IPS DF 6.9 (cell line): ENCODE data around the gene HNRNPA1.
"Not testable (repeated sequence)": the region's sequence is repeated elsewhere in the genome, so short reads cannot be mapped to it uniquely, and the experiment has no call there.

Experiments
- DNase-seq: peaks from one replicate; pipeline ENCODE4 v3.0.0-alpha.2; 2013; ENCODE audit warnings: low read depth, low spot score
- H3K27ac ChIP-seq: one replicate; pipeline ENCODE4 v1.5.1; 2013; ENCODE audit warnings: low read length, control low read depth
- H3K27me3 ChIP-seq: 2 replicates; pipeline ENCODE4 v1.6.1; 2013; ENCODE audit warnings: mild to moderate bottlenecking, low read length; ENCODE audit not compliant: control insufficient read depth, insufficient read depth
- H3K36me3 ChIP-seq: 2 replicates; pipeline ENCODE4 v1.6.1; 2013; ENCODE audit warnings: low read length; ENCODE audit not compliant: control insufficient read depth, insufficient read depth
- H3K4me1 ChIP-seq: 2 replicates; pipeline ENCODE4 v1.6.1; 2013; ENCODE audit warnings: low read length; ENCODE audit not compliant: control insufficient read depth, insufficient read depth
- H3K4me3 ChIP-seq: 2 replicates; pipeline ENCODE4 v1.5.1; 2013; ENCODE audit warnings: mild to moderate bottlenecking, low read length
- H3K9me3 ChIP-seq: 2 replicates; pipeline ENCODE4 v1.6.1; 2013; ENCODE audit warnings: low read length, inconsistent platforms; ENCODE audit not compliant: control insufficient read depth, insufficient read depth
- WGBS: extraction: QIAGEN DNeasy Blood & Tissue Kit; methylation state at CpG from one replicate; pipeline ENCODE4 v1.1.7; 2013; ENCODE audit warnings: mixed read lengths, missing lambda C conversion rate; ENCODE audit not compliant: insufficient read length, insufficient coverage; 5-methylcytosine and 5-hydroxymethylcytosine counted together

HNRNPA1 gene

DNA sequence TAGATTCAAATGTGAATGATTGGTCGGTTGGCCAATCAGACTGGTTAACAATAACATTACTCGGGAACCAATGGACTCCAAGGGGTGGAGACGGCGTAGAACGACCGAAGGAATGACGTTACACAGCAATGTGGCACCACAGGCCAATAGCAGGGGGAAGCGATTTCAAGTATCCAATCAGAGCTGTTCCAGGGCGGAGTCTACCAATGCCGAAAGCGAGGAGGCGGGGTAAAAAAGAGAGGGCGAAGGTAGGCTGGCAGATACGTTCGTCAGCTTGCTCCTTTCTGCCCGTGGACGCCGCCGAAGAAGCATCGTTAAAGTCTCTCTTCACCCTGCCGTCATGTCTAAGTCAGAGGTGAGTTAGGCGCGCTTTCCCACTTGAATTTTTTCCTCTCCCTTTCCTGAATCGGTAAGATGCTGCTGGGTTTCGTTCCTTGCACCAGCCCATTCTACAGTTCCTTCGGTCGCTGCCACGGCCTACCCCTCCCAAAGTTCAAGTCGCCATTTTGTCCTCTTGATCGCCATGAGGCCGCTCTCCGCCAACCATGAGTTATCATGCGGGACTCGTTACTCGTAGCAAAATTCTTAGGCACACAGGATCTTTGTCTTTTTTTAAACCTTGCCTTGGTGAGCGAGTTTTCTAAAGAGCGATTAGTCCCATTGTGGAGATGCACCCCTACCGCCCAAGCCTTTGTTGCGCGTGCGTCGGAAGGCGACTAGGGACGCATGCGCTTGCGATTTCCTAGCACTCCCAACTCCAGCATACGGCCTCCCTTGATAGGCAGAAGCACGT is at the start of gene HNRNPA1:
TSS of gene HNRNPA1 (plus strand) at position 259 of the 793 bp plus-strand sequence. CDS start at position 341, 82 bp downstream.
- peaks cover 22% of the 10 kb centered on the region; the same call in 1 of the 2 replicates for H3K36me3 ChIP-seq
- peak within 1 kb of the TSS; percentile 2 for H3K27ac ChIP-seq
- peak; percentile 99 for DNase-seq
- WGBS: no CpG with 5 or more reads among the region's 48 CpGs
- no peaks in the 10 kb centered on the region for H3K27me3 ChIP-seq
- peak within 1 kb of the TSS; percentile 79; the same call in 1 of the 2 replicates for H3K4me3 ChIP-seq
- H3K4me1 ChIP-seq: peaks cover 1% of the 10 kb centered on the region; the same call in 1 of the 2 replicates
- no peaks in the 10 kb centered on the region for H3K9me3 ChIP-seq

DNA sequence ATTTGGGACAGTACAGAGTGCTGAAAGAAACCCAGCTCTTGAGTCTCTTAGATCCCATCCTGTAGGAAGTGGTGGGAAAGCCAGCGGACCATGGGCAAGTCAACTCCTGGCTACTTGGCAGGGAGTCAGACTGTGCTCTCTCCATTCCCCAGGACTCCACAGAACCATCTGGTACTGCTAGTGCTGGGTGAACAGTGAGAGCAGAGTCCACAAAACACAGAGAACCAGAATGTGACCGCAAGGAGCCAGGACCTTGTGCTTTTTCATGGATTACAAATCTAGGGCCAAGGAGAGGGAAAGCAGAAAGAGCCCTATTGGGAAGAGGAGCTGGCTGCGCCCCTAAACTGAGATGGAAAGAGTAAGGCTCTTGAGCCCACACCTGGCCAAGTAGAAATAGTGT is 49.3 kb upstream of the HNRNPA1 start:
- no CpG with 5 or more reads among the region's 3 CpGs for WGBS
- H3K27me3 ChIP-seq, DNase-seq, H3K9me3 ChIP-seq, H3K4me1 ChIP-seq, H3K27ac ChIP-seq, H3K36me3 ChIP-seq, H3K4me3 ChIP-seq: not testable (repeated sequence)

DNA sequence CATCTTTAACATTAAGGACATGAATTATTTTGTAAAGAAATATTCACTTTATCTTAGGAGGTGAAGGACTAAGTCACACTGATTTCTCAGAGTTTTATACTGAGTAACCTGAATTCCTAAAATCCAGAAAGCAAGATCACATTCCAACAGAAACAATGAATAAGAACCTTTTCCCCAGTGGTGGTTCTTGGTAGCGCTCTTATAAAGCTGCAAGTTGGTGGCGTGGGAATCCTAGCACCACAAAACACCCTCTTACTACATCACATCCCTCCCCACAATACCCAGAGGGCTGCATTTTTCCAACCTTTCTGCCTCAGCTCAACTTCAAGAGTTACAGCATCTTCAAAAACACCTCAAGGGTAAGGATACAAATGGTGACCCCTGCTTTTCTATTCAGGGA is 47.7 kb upstream of the HNRNPA1 start:
- H3K4me3 ChIP-seq: no peak overlapping the region
- WGBS: no CpG with 5 or more reads among the region's 2 CpGs
- no peaks in the 10 kb centered on the region for H3K27me3 ChIP-seq
- H3K36me3 ChIP-seq: no peaks in the 10 kb centered on the region; the same call in 1 of the 2 replicates
- H3K9me3 ChIP-seq: no peaks in the 10 kb centered on the region
- H3K4me1 ChIP-seq: no peaks in the 10 kb centered on the region
- no peak for DNase-seq
- no peak overlapping the region for H3K27ac ChIP-seq

GRCh38 chr12:54238531-54238930 is 42.0 kb upstream of the HNRNPA1 start:
- DNase-seq: no peak
- WGBS: no CpG with 5 or more reads among the region's 1 CpG
- Histone ChIP-seq H3K27ac (no peak overlapping the region), H3K4me3 (no peak overlapping the region), H3K27me3 (no peaks in the 10 kb centered on the region), H3K9me3 (no peaks in the 10 kb centered on the region), H3K4me1 (no peaks in the 10 kb centered on the region), H3K36me3 (peaks cover 16% of the 10 kb centered on the region; the same call in 1 of the 2 replicates)

GRCh38 chr12:54239620-54240019 is 40.9 kb upstream of the HNRNPA1 start:
- no peak for DNase-seq
- no peak overlapping the region for H3K27ac ChIP-seq
- no peaks in the 10 kb centered on the region for H3K4me1 ChIP-seq
- H3K36me3 ChIP-seq: peaks cover 16% of the 10 kb centered on the region; the same call in 1 of the 2 replicates
- no peak overlapping the region for H3K4me3 ChIP-seq
- H3K27me3 ChIP-seq: no peaks in the 10 kb centered on the region
- no peaks in the 10 kb centered on the region for H3K9me3 ChIP-seq

DNA sequence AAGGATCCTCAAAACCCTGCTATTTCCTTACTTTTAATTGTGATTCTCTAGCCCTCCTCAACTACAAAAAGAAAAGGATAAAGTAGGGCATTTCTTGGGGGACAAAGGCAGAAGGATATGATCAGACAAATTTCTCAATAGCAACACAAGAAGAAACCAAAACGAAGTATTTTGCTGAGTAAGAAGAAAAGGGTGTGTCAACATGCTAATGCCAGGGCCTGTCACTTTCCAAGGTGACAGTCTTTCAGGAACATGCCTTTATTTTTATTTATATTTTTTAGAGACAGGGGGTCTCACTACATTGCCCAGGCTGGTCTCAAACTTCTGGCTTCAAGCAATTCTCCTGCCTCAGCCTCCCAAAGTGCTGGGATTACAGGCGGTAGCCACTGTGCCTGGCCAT is 40.4 kb upstream of the HNRNPA1 start:
- H3K9me3 ChIP-seq: no peaks in the 10 kb centered on the region
- no peak overlapping the region for H3K27ac ChIP-seq
- no peak overlapping the region for H3K4me3 ChIP-seq
- no peak for DNase-seq
- no peaks in the 10 kb centered on the region for H3K27me3 ChIP-seq
- H3K36me3 ChIP-seq: peaks cover 16% of the 10 kb centered on the region; the same call in 1 of the 2 replicates
- no peaks in the 10 kb centered on the region for H3K4me1 ChIP-seq
- WGBS: no CpG with 5 or more reads among the region's 2 CpGs

GRCh38 chr12:54240971-54241588 is 39.4 kb upstream of the HNRNPA1 start:
- Histone ChIP-seq H3K4me1 (no peaks in the 10 kb centered on the region), H3K36me3 (peaks cover 19% of the 10 kb centered on the region; the same call in 1 of the 2 replicates), H3K27me3 (no peaks in the 10 kb centered on the region), H3K27ac (no peak overlapping the region), H3K4me3 (no peak overlapping the region), H3K9me3 (no peaks in the 10 kb centered on the region)
- WGBS: no CpG with 5 or more reads among the region's 2 CpGs
- DNase-seq: no peak

DNA sequence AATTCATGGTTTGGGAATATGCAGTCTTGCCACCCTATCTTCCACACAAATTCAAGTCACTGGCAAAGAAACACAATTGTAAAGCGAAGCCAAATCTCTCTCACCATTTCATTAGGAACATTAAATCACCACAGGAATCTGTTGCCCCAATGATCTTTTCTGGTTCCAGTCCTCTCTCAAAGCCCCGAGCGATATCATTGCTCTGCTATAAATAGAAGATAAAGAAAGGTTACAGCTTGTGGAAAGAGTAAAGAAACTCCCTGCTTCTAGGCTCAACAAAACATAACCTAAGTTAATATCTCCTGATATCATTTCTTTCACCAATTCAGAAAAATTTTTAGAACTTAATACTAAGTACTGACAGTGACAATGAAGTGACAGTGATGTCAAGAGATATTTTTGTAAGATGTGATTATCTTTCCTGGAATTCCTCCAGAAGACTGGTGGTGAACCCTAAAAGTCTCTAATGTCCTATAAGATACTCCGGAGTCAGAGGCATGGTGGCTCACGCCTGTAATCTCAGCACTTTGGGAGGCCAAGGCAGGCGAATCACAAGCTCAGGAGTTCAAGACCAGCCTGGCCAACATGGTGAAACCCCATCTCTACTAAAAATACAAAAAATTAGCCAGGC is 34.4 kb upstream of the HNRNPA1 start:
- Histone ChIP-seq H3K27me3 (no peaks in the 10 kb centered on the region), H3K9me3 (no peaks in the 10 kb centered on the region), H3K4me3 (no peak overlapping the region), H3K27ac (no peak overlapping the region), H3K4me1 (no peaks in the 10 kb centered on the region), H3K36me3 (peaks cover 23% of the 10 kb centered on the region; the same call in 1 of the 2 replicates)
- DNase-seq: no peak
- no CpG with 5 or more reads among the region's 6 CpGs for WGBS

GRCh38 chr12:54249489-54249888 is 31.0 kb upstream of the HNRNPA1 start:
- H3K4me3 ChIP-seq: no peak overlapping the region
- no peaks in the 10 kb centered on the region for H3K4me1 ChIP-seq
- WGBS: no CpG with 5 or more reads among the region's 5 CpGs
- no peaks in the 10 kb centered on the region for H3K27me3 ChIP-seq
- no peak overlapping the region for H3K27ac ChIP-seq
- DNase-seq: no peak
- H3K9me3 ChIP-seq: no peaks in the 10 kb centered on the region
- H3K36me3 ChIP-seq: peaks cover 20% of the 10 kb centered on the region; the same call in 1 of the 2 replicates

GRCh38 chr12:54251667-54252284 is 28.8 kb upstream of the HNRNPA1 start:
- H3K9me3 ChIP-seq: no peaks in the 10 kb centered on the region
- peaks cover 21% of the 10 kb centered on the region; the same call in 1 of the 2 replicates for H3K36me3 ChIP-seq
- H3K27me3 ChIP-seq: no peaks in the 10 kb centered on the region
- no peak overlapping the region for H3K27ac ChIP-seq
- no peaks in the 10 kb centered on the region for H3K4me1 ChIP-seq
- no CpG with 5 or more reads among the region's 1 CpG for WGBS
- H3K4me3 ChIP-seq: no peak overlapping the region
- DNase-seq: no peak
